Frontal cortex (tissue), 4 donors: ENCODE measurements around the gene GPN2. TPM values are rescaled to one million over a fixed set of nuclear protein-coding genes. Genes with fewer than 3 reads are reported as not detected.
A peak's percentile ranks its signal among the peaks of the same experiment; 100 is the strongest.
"Not testable (repeated sequence)": the region's sequence is repeated elsewhere in the genome, so short reads cannot be mapped to it uniquely, and the experiment has no call there.

Experiments
- DNase-seq, 2 donors: peaks; one replicate each; pipeline ENCODE4 v3.0.0; 2012; ENCODE audit warnings: low spot score in 2 of 2
- FAIRE-seq: peaks from 2 replicates; lab custom pipeline; 2012; peaks lifted over from hg19 to GRCh38; lab: Jason Lieb, UNC
- total RNA-seq: library from RNA; depleted of rRNA; stranded (reverse); fragments of >200 nt; gene quantifications from one replicate; pipeline ENCODE4 v1.2.3, GENCODE V29; 2014
- donor health status: control.
- donor health status: control.
- donor health status: control.

GPN2 gene
- total RNA-seq, 1 donor from 2014 or later, result 8.6 TPM

GRCh38 chr1:26838474-26839338 is 51.4 kb downstream of the GPN2 start:
- no peak for FAIRE-seq
- no peak for DNase-seq

GRCh38 chr1:26837665-26838064 is 52.4 kb downstream of the GPN2 start:
- FAIRE-seq, result not testable (repeated sequence)

GRCh38 chr1:26833432-26834405 is 56.4 kb downstream of the GPN2 start:
- DNase-seq, result no peak
- FAIRE-seq, result no peak

More at GRCh38 chr1:26837665-26838064, 52.4 kb downstream of the GPN2 start:
- DNase-seq, result not testable (repeated sequence)

GRCh38 chr1:26832249-26832960 is 57.7 kb downstream of the GPN2 start:
- DNase-seq, result no peak
- FAIRE-seq, result no peak

GRCh38 chr1:26831546-26832248 is 58.4 kb downstream of the GPN2 start:
- DNase-seq, result no peak
- no peak for FAIRE-seq

DNA sequence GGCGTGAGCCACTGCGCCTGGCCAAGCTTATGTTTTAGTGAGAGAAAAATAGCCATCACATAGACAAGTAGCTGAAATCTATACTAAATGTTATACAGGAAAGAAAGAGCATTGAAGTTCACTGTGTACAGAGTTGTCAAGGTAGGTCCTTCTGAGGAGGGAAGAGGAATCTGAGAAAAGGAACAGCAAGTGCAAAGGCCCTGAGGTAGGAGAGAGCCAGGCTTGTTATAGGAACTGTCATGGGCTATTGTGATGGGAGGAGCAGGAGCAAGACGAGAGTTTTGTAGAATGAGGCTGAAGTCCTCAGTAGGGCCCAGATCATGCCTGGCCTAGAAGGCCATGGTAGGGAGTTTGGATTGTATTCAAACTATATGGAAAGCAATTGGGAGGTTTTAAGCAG is 59.0 kb downstream of the GPN2 start:
- DNase-seq (no peak), FAIRE-seq (no peak)

DNA sequence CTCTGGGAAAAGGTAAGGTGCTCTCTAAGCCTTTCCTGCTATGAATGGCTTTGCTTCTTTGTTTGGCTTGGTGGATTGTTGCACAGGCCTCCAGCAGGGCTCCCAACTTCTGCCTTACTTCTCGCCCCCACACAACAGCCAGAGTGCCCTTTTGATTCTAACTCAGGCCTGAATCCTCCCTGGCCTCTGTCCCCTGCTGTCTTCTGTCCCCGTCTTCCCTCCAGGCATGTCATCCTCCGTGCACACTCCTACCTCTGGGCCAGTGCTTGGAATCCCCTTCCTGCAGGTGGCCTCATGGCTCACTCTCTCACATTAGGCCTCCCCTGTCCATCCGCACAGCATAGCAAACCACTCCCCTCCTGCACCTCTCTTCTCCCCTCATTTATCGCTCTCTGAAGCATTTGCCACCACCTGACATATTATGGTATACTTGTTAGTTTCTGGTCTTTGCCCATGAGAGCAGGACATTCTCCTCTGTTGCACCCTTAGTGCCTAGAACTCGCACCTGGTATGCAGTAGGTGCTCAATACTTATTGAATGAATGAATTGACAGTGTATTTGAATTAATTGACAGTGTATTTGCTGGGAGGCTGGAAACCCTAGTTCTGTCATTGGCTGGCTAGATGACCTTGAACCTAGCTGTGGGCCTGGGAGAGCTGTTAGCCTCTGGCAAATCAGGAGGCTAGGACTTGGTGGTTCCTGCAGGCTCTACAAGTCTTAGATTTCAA is 60.7 kb downstream of the GPN2 start:
- FAIRE-seq (no peak), DNase-seq (no peak)

GRCh38 chr1:26828411-26828991 is 61.6 kb downstream of the GPN2 start:
- FAIRE-seq, result no peak

DNA sequence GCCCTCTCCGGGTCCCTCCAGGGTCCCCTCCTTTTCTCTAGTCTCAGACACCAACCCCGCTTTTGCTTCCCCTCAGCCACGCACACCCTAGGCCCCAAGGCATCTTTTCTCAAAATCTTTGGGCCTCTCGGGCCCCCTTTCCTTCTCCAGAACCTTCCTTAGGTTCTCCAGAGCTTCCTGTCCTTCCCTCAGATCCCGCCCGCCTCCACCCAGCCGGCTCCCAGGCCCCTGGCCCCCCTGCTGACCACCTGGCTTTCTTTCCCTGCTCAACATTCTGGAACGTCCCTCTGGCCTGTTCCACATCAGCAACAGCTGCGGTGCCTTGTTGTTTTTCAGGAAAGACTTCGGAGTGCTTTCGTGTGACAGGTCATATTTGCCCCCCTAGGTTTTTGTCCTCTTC is 62.4 kb downstream of the GPN2 start:
- DNase-seq (no peak), FAIRE-seq (no peak)

More at GRCh38 chr1:26828411-26828991, 61.6 kb downstream of the GPN2 start:
- no peak for DNase-seq

- DNase-seq (no peak), FAIRE-seq (no peak)
Observed at GRCh38 chr1:26827106-26827604, 62.9 kb downstream of the GPN2 start.

DNA sequence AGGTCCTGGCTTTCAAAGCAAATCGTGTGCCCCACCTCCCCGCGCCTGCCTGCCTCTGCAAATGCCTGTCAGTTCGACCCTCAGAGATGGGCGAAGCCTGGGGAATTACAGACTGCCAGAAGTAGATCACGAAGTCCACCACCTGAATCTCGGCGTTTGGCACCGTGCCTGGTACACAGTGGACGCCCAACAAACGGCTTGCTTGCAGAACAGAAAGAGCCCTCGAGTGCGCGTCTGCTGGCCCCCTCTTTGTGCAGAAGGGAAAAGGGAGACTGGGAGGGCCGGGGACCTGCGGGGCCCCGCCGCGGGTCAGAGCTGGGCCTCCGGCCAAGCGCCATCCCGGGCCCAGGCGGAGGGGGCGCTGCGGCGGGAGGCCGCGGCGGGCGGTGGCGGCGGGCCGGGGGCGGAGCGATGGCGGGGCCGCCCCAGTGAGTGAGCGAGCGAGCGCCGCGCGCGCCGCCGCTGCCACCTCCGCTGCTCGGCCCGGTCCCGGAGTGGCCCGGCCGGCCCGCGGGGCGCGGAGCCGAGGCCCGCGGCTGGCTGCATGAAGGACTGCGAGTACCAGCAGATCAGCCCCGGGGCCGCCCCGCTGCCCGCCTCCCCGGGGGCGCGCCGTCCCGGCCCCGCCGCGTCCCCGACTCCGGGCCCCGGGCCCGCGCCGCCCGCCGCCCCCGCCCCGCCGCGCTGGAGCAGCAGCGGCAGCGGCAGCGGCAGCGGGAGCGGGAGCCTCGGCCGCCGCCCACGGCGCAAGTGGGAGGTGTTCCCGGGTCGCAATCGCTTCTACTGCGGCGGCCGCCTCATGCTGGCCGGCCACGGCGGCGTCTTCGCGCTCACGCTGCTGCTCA is 63.6 kb downstream of the GPN2 start, which contains the start of gene ZDHHC18:
Gene ZDHHC18 (plus strand): TSS at position 428 of the 845 bp plus-strand sequence. CDS start 117 bp downstream, at position 545.
- FAIRE-seq (no peak), DNase-seq (peak; percentile 88 to 89)

Other genes with a start within 250 kb of the GPN2 start
- 17.1 TPM for gene ARID1A, start 194.3 kb downstream of the GPN2 start, total RNA-seq
- 4.5 TPM for gene PIGV, start 102.3 kb downstream of the GPN2 start, total RNA-seq
- 5.7 TPM for gene ZDHHC18, start 63.6 kb downstream of the GPN2 start, total RNA-seq
- gene SFN, start 27.1 kb downstream of the GPN2 start, total RNA-seq, result under 0.01 TPM
- 9.8 TPM for gene GPATCH3, start 10.2 kb upstream of the GPN2 start, total RNA-seq
- not detected for gene NR0B2, start 23.7 kb upstream of the GPN2 start, total RNA-seq
- 17.1 TPM for gene NUDC, start 31.5 kb upstream of the GPN2 start, total RNA-seq
- not detected for gene KDF1, start 70.2 kb upstream of the GPN2 start, total RNA-seq
- 16.7 TPM for gene TRNP1, start 103.4 kb upstream of the GPN2 start, total RNA-seq
- not detected for gene TENT5B, start 122.6 kb upstream of the GPN2 start, total RNA-seq